ENCODE data around the gene TRIM64C. TPM values are rescaled to one million over a fixed set of nuclear protein-coding genes. Genes with fewer than 3 reads are reported as not detected.
"Not testable (repeated sequence)": the region's sequence is repeated elsewhere in the genome, so short reads cannot be mapped to it uniquely, and the experiment has no call there.

The TRIM64C gene, protein sequence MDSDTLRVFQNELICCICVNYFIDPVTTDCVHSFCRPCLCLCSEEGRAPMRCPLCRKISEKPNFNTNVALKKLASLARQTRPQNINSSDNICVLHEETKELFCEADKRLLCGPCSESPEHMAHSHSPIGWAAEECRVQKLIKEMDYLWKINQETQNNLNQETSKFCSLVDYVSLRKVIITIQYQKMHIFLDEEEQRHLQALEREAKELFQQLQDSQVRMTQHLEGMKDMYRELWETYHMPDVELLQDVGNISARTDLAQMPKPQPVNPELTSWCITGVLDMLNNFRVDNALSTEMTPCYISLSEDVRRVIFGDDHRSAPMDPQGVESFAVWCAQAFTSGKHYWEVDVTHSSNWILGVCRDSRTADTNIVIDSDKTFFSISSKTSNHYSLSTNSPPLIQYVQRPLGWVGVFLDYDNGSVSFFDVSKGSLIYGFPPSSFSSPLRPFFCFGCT
- total RNA-seq, result not detected
- polyA plus RNA-seq, result not detected
- total RNA-seq, result not detected

DNA sequence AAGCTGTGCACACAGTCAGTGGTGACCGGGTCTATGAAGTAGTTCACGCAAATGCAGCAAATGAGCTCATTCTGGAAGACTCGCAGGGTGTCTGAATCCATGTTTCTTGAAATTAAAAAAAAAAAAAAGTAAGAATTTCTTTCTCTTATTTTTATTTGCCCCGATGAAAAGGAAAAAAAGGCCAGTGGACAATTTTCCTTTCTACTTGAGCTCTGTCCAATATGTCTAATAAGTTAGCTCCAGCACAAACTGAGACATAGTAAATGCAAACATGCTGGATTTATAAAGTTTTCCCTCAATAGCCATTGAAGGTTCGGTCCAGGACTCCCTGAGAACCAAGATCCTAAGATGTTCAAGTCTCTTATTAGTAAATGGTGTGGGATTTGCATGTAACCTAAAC is at the start of gene TRIM64C:
Gene TRIM64C (minus strand): TSS at position 101 of the 400 bp plus-strand sequence. CDS start 0 bp downstream, at position 101.
- H3K4me1 ChIP-seq (ENCODE audit: control insufficient read depth in 2 of 2, insufficient read depth in 2 of 2, low read length in 2 of 2); H3K36me3 ChIP-seq (ENCODE audit: control insufficient read depth in 2 of 3, insufficient read depth in 3 of 3, low read length in 3 of 3); H3K36me3 Mint-ChIP-seq; H3K27ac Mint-ChIP-seq; DNase-seq; H3K27me3 ChIP-seq (ENCODE audit: control insufficient read depth in 2 of 2, insufficient read depth in 2 of 2, low read length in 2 of 2); H3K4me3 ChIP-seq (ENCODE audit: low read length); CTCF ChIA-PET; POLR2A ChIA-PET; H3K9me3 Mint-ChIP-seq; H3K4me3 Mint-ChIP-seq; intact Hi-C loops (cut with micrococcal nuclease); H3K27ac ChIP-seq (ENCODE audit: low read depth, low read length); H3K9me3 ChIP-seq (ENCODE audit: control insufficient read depth in 2 of 3, low read length in 3 of 3); H3K27me3 Mint-ChIP-seq; ATAC-seq; H3K4me1 Mint-ChIP-seq: not testable (repeated sequence)

- H3K27me3 ChIP-seq (ENCODE audit: control insufficient read depth in 2 of 2, insufficient read depth in 2 of 2, low read length in 2 of 2); POLR2A ChIA-PET; H3K27ac ChIP-seq (ENCODE audit: low read depth, low read length); H3K36me3 ChIP-seq (ENCODE audit: control insufficient read depth in 2 of 3, insufficient read depth in 3 of 3, low read length in 3 of 3); H3K36me3 Mint-ChIP-seq; H3K4me1 Mint-ChIP-seq; DNase-seq; H3K27ac Mint-ChIP-seq; CTCF ChIA-PET; H3K4me1 ChIP-seq (ENCODE audit: control insufficient read depth in 2 of 2, insufficient read depth in 2 of 2, low read length in 2 of 2); H3K4me3 ChIP-seq (ENCODE audit: low read length); intact Hi-C loops (cut with micrococcal nuclease); H3K9me3 ChIP-seq (ENCODE audit: control insufficient read depth in 2 of 3, low read length in 3 of 3); H3K27me3 Mint-ChIP-seq; H3K4me3 Mint-ChIP-seq: not testable (repeated sequence)
- H3K9me3 Mint-ChIP-seq, result peaks cover 0 to 15% (median 3%) of the 10 kb centered on the region in 11 donors
- peak; percentile 16 for ATAC-seq
Measured at GRCh38 chr11:49102356-49102755, 43.4 kb upstream of the TRIM64C start.

- H3K4me3 ChIP-seq (ENCODE audit: low read length); H3K4me1 Mint-ChIP-seq; H3K36me3 Mint-ChIP-seq; H3K27ac Mint-ChIP-seq; H3K27ac ChIP-seq (ENCODE audit: low read depth, low read length); H3K4me3 Mint-ChIP-seq; POLR2A ChIA-PET; ATAC-seq; DNase-seq; H3K4me1 ChIP-seq (ENCODE audit: control insufficient read depth in 2 of 2, insufficient read depth in 2 of 2, low read length in 2 of 2); H3K9me3 ChIP-seq (ENCODE audit: control insufficient read depth in 2 of 3, low read length in 3 of 3); H3K27me3 ChIP-seq (ENCODE audit: control insufficient read depth in 2 of 2, insufficient read depth in 2 of 2, low read length in 2 of 2); CTCF ChIA-PET; H3K36me3 ChIP-seq (ENCODE audit: control insufficient read depth in 2 of 3, insufficient read depth in 3 of 3, low read length in 3 of 3): not testable (repeated sequence)
- Mint-ChIP-seq H3K27me3 (peaks cover 0 to 15% (median 0%) of the 10 kb centered on the region in 5 donors), H3K9me3 (peaks cover 0 to 12% (median 0%) of the 10 kb centered on the region in 11 donors)
- intact Hi-C loops (cut with micrococcal nuclease), result loop anchor here in 1 of 2 donors (10.0 kb wide), 1 partner anchor 65 kb away; no protein-coding TSS in a partner anchor
Measured at GRCh38 chr11:49069897-49070296, 11.0 kb upstream of the TRIM64C start.

- POLR2A ChIA-PET; H3K4me1 ChIP-seq (ENCODE audit: control insufficient read depth in 2 of 2, insufficient read depth in 2 of 2, low read length in 2 of 2); CTCF ChIA-PET; H3K27me3 Mint-ChIP-seq; H3K27me3 ChIP-seq (ENCODE audit: control insufficient read depth in 2 of 2, insufficient read depth in 2 of 2, low read length in 2 of 2); H3K27ac Mint-ChIP-seq; H3K4me1 Mint-ChIP-seq; H3K27ac ChIP-seq (ENCODE audit: low read depth, low read length); H3K4me3 ChIP-seq (ENCODE audit: low read length); H3K36me3 ChIP-seq (ENCODE audit: control insufficient read depth in 2 of 3, insufficient read depth in 3 of 3, low read length in 3 of 3); H3K4me3 Mint-ChIP-seq; DNase-seq; intact Hi-C loops (cut with micrococcal nuclease); H3K9me3 ChIP-seq (ENCODE audit: control insufficient read depth in 2 of 3, low read length in 3 of 3); ATAC-seq; H3K36me3 Mint-ChIP-seq: not testable (repeated sequence)
- H3K9me3 Mint-ChIP-seq, result peaks cover 0 to 16% (median 4%) of the 10 kb centered on the region in 11 donors
Measured at GRCh38 chr11:49049821-49050220, 9.1 kb downstream of the TRIM64C start.

DNA sequence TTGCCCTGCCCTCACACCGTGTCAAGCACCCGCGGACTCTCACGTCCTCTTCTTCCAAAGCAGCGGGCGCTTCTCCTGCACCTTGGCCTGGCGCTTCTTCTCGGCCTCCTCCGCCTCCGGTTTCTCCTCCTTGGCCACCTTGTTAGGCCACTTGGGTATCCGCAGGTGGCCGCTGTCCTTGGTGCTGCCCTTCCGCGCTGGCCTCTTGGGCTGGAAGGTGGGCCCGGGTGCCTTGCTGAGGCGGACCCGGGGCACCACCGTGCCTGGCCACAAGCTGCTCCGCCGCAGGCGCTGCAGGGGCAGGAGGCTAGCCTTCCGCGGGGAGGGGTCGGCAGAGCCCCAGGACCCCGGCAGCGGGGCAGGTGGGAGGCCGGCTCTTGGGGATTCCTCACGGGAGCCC is 10.7 kb downstream of the TRIM64C start:
- H3K27me3 Mint-ChIP-seq; H3K4me3 Mint-ChIP-seq; H3K4me3 ChIP-seq (ENCODE audit: low read length); H3K36me3 Mint-ChIP-seq; H3K4me1 ChIP-seq (ENCODE audit: control insufficient read depth in 2 of 2, insufficient read depth in 2 of 2, low read length in 2 of 2); ATAC-seq; H3K27ac Mint-ChIP-seq; intact Hi-C loops (cut with micrococcal nuclease); POLR2A ChIA-PET; H3K4me1 Mint-ChIP-seq; H3K9me3 ChIP-seq (ENCODE audit: control insufficient read depth in 2 of 3, low read length in 3 of 3); CTCF ChIA-PET; H3K27me3 ChIP-seq (ENCODE audit: control insufficient read depth in 2 of 2, insufficient read depth in 2 of 2, low read length in 2 of 2); DNase-seq; H3K27ac ChIP-seq (ENCODE audit: low read depth, low read length); H3K36me3 ChIP-seq (ENCODE audit: control insufficient read depth in 2 of 3, insufficient read depth in 3 of 3, low read length in 3 of 3): not testable (repeated sequence)
- H3K9me3 Mint-ChIP-seq, result peaks cover 0 to 20% (median 4%) of the 10 kb centered on the region in 11 donors

- CTCF ChIA-PET; H3K4me3 Mint-ChIP-seq; H3K9me3 Mint-ChIP-seq; H3K9me3 ChIP-seq (ENCODE audit: control insufficient read depth in 2 of 3, low read length in 3 of 3); ATAC-seq; DNase-seq; H3K27me3 Mint-ChIP-seq; H3K4me1 ChIP-seq (ENCODE audit: control insufficient read depth in 2 of 2, insufficient read depth in 2 of 2, low read length in 2 of 2); H3K36me3 ChIP-seq (ENCODE audit: control insufficient read depth in 2 of 3, insufficient read depth in 3 of 3, low read length in 3 of 3); H3K27ac ChIP-seq (ENCODE audit: low read depth, low read length); H3K4me3 ChIP-seq (ENCODE audit: low read length); H3K36me3 Mint-ChIP-seq; H3K27ac Mint-ChIP-seq; intact Hi-C loops (cut with micrococcal nuclease); H3K27me3 ChIP-seq (ENCODE audit: control insufficient read depth in 2 of 2, insufficient read depth in 2 of 2, low read length in 2 of 2); POLR2A ChIA-PET; H3K4me1 Mint-ChIP-seq: not testable (repeated sequence)
Measured at GRCh38 chr11:49028523-49028922, 30.4 kb downstream of the TRIM64C start, which contains the start of gene TRIM49B. Gene TRIM49B (plus strand): TSS chr11:49028823. CDS start chr11:49031600, 2,777 bp downstream.

All from naive thymus-derived CD4-positive, alpha-beta T cell (primary cell).